ENCODE measurements around the gene ABR. TPM values are rescaled to one million over a fixed set of nuclear protein-coding genes. Genes with fewer than 3 reads are reported as not detected.
A peak's percentile ranks its signal among the peaks of the same experiment; 100 is the strongest.

The ABR gene
- 158 TPM for total RNA-seq
- long read RNA-seq, full-length matches to known transcripts: 16 of 188 reads
- long read RNA-seq, partial matches to known transcripts: 47 of 188 reads
- long read RNA-seq, other reads (novel, unspliced or antisense): 125 of 188 reads

DNA sequence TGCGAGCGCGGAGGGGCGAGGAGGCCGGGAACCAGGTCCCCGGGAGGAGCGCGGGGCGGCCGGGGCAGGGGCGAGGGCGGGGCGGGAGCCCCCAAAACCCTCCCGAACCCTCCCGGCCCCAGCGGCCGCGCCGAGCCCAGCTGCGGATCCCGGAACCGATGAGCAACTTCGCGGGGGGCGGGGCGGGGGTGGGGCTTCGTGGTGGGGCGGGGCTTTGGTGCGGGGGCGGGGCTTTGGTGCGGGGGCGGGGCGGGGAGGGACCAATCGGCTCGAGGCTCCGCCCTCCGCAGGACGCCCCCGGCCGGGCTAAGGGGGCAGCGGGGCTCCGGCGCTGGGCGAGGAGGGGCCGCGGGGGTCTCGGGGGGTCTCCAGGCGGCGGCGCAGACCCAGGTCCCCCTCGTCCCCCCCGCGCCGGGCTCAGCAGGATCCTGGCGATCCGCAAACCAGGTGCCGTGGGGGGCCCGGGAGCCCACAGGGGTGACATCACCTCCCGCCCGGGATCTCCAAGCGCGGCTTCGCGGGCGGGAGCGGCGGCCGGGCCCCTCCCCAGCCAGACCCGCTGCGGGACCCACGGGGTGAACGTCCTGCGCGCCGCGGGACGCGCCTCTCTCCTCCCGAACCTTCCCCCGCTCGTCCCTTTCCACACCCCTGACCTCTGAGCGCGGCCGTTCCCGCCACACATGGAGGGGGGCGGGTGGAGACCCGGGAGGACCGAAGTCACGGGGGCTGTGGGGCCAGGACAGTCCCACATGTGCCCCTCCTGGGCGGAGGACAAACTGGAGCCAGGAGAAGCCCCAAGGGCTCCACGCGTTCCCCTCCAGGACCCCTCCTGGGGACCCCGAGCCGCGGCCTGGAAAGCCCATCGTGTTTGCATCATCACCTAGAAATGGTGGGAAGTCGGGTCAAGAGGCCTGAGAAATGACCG lies at the start of gene ABR:
Gene ABR, minus strand, starts transcription at position 164 of the 925 bp plus-strand sequence. CDS start 254 bp downstream, outside the sequence.
- intact Hi-C loops (cut with DNase I): no loop called here
- no peak for DNase-seq (ENCODE audit: low spot score)

GRCh38 chr17:1229349-1229899 lies 49.6 kb upstream of the ABR start:
- peak; percentile 90 for DNase-seq (ENCODE audit: low spot score)
- intact Hi-C loops (cut with DNase I): no loop called here

DNA sequence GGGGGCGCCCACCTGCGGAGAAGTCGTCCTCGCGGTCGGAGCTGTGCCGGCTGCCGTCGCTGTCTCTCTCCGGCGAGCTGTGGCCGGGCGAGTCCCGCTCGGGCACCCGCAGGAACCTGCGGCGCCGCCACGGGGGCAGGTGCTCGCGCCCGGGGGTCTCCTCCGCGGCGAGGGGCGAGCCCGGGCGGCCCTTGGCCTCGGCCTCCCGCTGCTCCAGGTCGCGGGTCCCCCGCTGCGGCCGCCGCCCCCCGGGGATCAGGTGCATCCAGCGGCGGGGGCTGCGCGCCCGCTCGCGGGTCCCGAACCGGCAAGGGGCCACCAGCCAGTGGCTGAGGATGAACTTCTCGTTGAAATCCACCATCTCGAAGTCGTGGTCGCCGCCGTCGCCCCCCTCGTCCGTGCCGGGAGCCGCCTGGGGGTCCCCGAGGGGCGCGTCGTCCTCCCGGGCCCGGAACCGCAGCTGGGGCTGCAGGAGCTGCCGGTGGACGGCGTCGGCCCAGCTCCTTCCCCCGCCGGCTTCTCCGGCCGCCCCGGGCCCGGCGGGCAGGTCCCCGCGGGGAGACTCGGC lies 49.1 kb upstream of the ABR start:
- DNase-seq (ENCODE audit: low spot score): no peak
- intact Hi-C loops (cut with DNase I): no loop called here

DNA sequence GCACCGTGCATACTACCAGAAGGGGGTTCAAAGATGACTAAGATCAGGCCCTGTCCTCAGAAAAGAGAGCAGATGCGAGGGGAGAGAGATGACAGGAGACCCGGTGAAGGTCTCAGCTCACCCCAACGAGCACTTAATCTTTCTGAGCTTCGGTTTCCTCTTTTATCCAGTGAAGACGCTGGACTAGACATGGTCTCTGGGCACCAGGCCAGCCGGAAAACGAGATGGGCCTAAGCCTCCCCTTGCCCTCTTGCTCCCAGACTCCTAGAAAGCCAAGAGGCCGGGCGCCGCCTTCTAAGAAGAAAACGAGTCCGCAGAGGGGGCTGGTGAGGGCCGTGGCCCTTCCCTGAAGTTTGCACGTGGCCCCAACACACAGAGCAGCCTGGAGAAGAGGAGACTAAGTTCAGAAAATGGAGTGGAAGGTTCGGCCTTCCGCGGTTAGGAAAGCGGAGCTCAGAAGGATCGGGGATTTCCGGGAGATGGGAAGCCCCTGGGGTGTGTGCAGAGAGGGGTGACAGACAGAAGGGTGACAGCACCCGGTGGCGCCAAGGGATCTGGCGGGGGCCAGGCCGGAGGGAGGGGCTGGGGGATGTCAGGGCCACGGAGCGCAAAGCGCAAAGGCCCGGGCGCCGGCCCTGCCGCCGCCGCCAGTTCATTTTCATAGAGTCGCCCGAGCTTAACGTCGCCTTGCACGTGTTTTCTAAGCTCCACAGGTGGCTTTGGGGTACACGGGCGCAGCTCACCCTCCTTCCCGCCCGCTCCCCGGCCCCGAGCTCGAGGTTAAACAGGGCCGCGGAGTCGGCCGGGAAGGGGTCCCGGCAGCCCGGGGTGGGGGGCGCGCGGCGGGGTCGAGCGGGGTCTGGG lies 48.4 kb upstream of the ABR start:
- intact Hi-C loops (cut with DNase I): no loop called here
- no peak for DNase-seq (ENCODE audit: low spot score)

- intact Hi-C loops (cut with DNase I): no loop called here
- no peak for DNase-seq (ENCODE audit: low spot score)
These were observed 47.6 kb upstream of the ABR start for GRCh38 chr17:1227365-1227764.

GRCh38 chr17:1226308-1226707 lies 46.5 kb upstream of the ABR start:
- intact Hi-C loops (cut with DNase I): no loop called here
- no peak for DNase-seq (ENCODE audit: low spot score)

- no peak for DNase-seq (ENCODE audit: low spot score)
- intact Hi-C loops (cut with DNase I): no loop called here
These were observed 44.5 kb upstream of the ABR start for GRCh38 chr17:1224330-1224729.

DNA sequence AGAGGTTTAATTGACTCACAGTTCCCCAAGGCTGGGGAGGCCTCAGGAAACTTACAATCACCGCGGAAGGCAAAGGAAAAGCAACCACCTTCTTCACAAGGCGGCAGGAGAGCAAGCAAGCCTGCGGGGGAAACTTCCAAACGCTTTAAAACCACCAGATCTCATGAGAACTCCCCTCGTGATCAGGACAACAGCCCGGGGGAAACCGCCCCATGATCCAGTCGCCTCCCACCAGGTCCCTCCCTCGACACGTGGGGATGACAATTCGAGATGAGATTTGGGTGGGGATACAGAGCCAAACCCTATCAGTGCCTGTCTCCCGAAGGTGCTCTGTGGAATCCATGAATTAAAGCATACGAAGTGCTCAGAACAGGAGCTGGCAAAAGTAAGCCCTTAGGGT lies 43.9 kb upstream of the ABR start:
- intact Hi-C loops (cut with DNase I): no loop called here
- no peak for DNase-seq (ENCODE audit: low spot score)

DNA sequence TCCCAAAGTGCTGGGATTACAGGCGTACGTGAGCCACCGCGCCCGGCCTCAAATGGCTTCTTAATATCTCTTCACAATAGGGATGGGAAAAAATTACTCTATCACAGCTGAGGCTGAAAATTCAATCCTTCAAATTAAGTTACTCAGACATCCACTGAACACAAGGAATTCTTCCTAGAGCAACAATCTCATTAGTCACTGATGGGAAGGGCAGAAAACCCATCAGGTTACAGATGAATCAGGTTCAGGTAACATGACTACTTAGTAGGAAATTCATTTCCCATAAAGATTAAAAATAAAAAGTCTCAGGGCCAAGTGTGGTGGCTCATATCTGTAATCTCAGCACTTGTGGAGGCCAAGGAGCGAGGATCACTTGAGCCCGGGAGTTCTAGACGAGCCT lies 42.5 kb upstream of the ABR start:
- intact Hi-C loops (cut with DNase I): no loop called here
- no peak for DNase-seq (ENCODE audit: low spot score)

- no peak for DNase-seq (ENCODE audit: low spot score)
- intact Hi-C loops (cut with DNase I): no loop called here
These were observed 41.4 kb upstream of the ABR start for GRCh38 chr17:1221209-1221608.

- intact Hi-C loops (cut with DNase I): no loop called here
- no peak for DNase-seq (ENCODE audit: low spot score)
These were observed 40.6 kb upstream of the ABR start for GRCh38 chr17:1220346-1220745.

DNA sequence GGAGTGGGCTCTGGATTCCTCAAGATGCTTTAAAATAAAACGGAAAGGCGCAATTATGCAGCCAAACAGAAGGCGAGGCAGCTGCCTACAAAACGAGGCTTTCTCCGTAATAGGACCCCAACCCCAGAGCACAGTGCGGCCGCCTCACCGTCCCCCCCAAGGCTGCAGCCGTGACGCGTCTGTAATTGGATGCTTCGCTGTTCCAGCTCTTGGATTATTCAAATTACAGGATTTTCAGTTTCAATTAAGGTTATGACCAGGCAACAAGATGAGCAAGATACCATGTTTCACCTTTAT lies 37.3 kb upstream of the ABR start:
- intact Hi-C loops (cut with DNase I): no loop called here
- DNase-seq (ENCODE audit: low spot score): no peak

DNA sequence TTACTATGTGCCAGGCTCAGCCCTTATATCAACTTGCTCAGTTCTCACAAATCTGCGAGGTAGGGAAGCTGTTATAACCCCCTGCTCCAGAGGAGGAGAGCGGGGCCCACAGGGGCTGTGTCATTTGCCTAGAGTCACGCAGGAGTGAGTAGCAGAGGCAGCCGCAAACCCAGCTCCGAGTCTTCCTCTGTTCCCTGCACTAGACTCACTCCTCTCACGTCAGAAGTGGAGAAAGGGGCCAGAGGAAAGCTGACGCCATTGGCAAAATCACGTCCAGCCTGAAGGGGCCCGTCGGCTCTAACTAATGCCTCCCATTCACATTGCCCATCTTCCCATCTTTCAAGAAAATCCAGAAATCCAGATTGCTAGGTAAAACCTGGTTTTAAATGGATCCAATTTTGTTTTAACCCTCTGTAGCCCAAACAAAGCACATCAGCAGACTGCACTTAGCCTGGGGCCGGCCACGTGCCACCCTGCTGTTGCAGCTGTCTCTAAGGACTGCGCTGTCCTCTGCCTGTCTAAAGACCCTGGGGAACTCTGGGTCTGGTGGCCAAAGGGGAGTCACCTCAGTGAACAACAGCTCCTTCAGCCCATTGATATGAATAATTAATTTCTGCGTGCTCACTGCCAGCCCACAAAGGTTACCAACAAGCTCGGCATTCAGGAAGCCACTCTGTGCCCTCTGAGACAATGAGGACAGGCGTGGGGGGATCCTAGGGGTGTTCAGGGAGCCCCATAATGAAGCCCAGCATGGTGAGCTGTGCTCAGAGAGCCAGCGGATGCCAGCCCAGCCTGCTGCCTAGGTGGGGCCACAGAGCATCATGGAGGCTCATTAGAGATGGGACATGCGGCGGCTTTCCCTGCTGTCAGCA lies 36.7 kb upstream of the ABR start:
- DNase-seq (ENCODE audit: low spot score): no peak
- intact Hi-C loops (cut with DNase I): no loop called here

- intact Hi-C loops (cut with DNase I): no loop called here
- DNase-seq (ENCODE audit: low spot score): no peak
These were observed 33.2 kb upstream of the ABR start for GRCh38 chr17:1212946-1213345.

DNA sequence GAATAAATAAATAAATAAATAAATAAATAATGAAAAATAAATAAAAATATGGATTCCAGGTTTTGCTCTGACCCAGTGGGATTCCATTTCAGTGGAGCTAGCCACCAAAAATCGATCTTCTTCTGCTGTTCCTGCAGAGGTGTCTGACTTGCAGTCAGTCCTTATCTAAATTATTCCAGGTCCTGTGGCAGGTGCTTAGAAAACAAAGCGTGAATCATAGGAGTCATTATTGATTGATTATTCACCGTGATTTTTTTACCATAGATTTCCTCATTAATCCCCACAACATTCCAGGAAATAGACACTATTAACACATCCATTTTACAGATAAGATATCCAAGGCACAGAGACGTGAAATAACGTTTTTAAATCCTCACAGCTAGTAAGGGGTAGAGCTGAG lies 31.5 kb upstream of the ABR start:
- DNase-seq (ENCODE audit: low spot score): no peak
- intact Hi-C loops (cut with DNase I): no loop called here

- DNase-seq (ENCODE audit: low spot score): no peak
These were observed 29.2 kb upstream of the ABR start for GRCh38 chr17:1208966-1209365.

GRCh38 chr17:1206026-1206777 lies 26.4 kb upstream of the ABR start:
- DNase-seq (ENCODE audit: low spot score): no peak
- intact Hi-C loops (cut with DNase I): no loop called here

More at GRCh38 chr17:1208966-1209365, 29.2 kb upstream of the ABR start:
- intact Hi-C loops (cut with DNase I): no loop called here

DNA sequence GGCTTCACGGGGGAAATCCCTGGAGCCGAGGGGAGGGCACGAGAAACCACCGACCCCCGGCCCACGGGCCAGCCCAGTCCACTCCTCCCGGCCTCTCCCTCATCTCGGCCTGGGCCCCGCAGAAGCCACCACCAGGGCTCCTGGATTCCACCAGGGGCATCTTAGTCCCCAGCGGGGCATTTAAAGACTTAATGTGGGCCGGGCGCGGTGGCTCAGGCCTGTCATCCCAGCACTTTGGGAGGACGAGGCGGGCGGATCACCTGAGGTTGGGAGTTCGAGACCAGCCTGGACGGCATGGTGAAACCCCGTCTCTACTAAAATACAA lies 24.1 kb upstream of the ABR start:
- no peak for DNase-seq (ENCODE audit: low spot score)
- intact Hi-C loops (cut with DNase I): no loop called here

Measured in cardiac septum (tissue), 1 donor.